ENCODE results near the gene GPR107.

The GPR107 gene

GRCh38 chr9:130110166-130110565 lies 56.5 kb downstream of the GPR107 start:
- no peak for DNase-seq (ENCODE audit: low read depth in 2 of 2)

- no peak for DNase-seq (ENCODE audit: low read depth in 2 of 2)
Measured at GRCh38 chr9:130110596-130111021, 56.9 kb downstream of the GPR107 start.

- no peak for DNase-seq (ENCODE audit: low read depth in 2 of 2)
Measured at GRCh38 chr9:130111786-130112537, 58.3 kb downstream of the GPR107 start.

- no peak for DNase-seq (ENCODE audit: low read depth in 2 of 2)
Measured at GRCh38 chr9:130112538-130113151, 58.9 kb downstream of the GPR107 start.

- no peak for DNase-seq (ENCODE audit: low read depth in 2 of 2)
Measured at GRCh38 chr9:130114741-130115140, 61.0 kb downstream of the GPR107 start.

GRCh38 chr9:130116346-130116745 lies 62.6 kb downstream of the GPR107 start:
- no peak for DNase-seq (ENCODE audit: low read depth in 2 of 2)

GRCh38 chr9:130117376-130117775 lies 63.7 kb downstream of the GPR107 start:
- DNase-seq (ENCODE audit: low read depth in 2 of 2): no peak

GRCh38 chr9:130117816-130118632 lies 64.3 kb downstream of the GPR107 start:
- DNase-seq (ENCODE audit: low read depth in 2 of 2): no peak

GRCh38 chr9:130118841-130119518 lies 65.3 kb downstream of the GPR107 start:
- no peak for DNase-seq (ENCODE audit: low read depth in 2 of 2)

GRCh38 chr9:130119519-130120298 lies 66.0 kb downstream of the GPR107 start:
- DNase-seq (ENCODE audit: low read depth in 2 of 2): no peak

GRCh38 chr9:130120299-130120587 lies 66.5 kb downstream of the GPR107 start:
- no peak for DNase-seq (ENCODE audit: low read depth in 2 of 2)

GRCh38 chr9:130120832-130121231 lies 67.1 kb downstream of the GPR107 start:
- DNase-seq (ENCODE audit: low read depth in 2 of 2): no peak

GRCh38 chr9:130122456-130122855 lies 68.8 kb downstream of the GPR107 start:
- DNase-seq (ENCODE audit: low read depth in 2 of 2): no peak

- DNase-seq (ENCODE audit: low read depth in 2 of 2): no peak
Measured at GRCh38 chr9:130124085-130124860, 70.6 kb downstream of the GPR107 start.

- DNase-seq (ENCODE audit: low read depth in 2 of 2): no peak
Measured at GRCh38 chr9:130126721-130127433, 73.2 kb downstream of the GPR107 start.

- peak; percentile 27 to 54 for DNase-seq (ENCODE audit: low read depth in 2 of 2)
Measured at GRCh38 chr9:130128251-130128650, 74.5 kb downstream of the GPR107 start.

GRCh38 chr9:130128733-130129431 lies 75.2 kb downstream of the GPR107 start:
- DNase-seq (ENCODE audit: low read depth in 2 of 2): peak; percentile 20 to 28

GRCh38 chr9:130129432-130130061 lies 75.8 kb downstream of the GPR107 start:
- DNase-seq (ENCODE audit: low read depth in 2 of 2): no peak

- no peak for DNase-seq (ENCODE audit: low read depth in 2 of 2)
Measured at GRCh38 chr9:130132746-130133145, 79.0 kb downstream of the GPR107 start.

All from activated CD4-positive, alpha-beta T cell treated with anti-CD3 and anti-CD28 coated beads for 24 hours (primary cell).